Body of pancreas (tissue), 4 donors: Measurements from ENCODE around the gene CCDC179.

Source experiments
- POLR2A ChIP-seq, 3 donors: fragments of 450-650 bp; IDR thresholded peaks; one replicate each; pipeline ENCODE4 v1.6.1; 2016; ENCODE audit warnings: antibody characterized with exemption in 3 of 3, mild to moderate bottlenecking in 2 of 3
- TF ChIP-seq, protein P1 (sequence below), 7 experiments: fragments of 450-650 bp in 4 of 7; fragments of 200-600 bp in 3 of 7; sonication (generic) in 3 of 7; IDR thresholded peaks; one replicate each; pipeline ENCODE4 v1.5.1; 2016 to 2019; ENCODE audit warnings: antibody characterized with exemption in 7 of 7

DNA sequence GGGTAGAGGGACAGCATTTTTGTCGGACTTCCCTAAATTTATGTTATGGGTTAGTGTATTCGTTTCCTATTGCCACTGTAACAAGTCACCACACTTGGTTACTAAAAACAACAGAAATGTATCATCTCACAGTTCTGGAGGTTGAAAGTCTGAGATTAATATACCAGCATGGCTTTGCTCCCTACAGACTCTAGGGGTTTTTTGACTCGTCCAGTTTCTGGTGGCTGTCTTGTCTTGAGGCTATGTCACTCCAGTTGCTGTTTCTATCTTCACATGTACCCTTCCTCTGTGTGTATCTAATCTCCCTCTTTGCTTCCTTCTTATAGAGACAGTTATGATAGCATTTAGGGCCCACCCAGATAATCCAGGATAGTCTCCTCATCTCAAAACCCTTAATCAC is 9.1 kb upstream of the CCDC179 start:
- TF ChIP-seq, protein P1, sequence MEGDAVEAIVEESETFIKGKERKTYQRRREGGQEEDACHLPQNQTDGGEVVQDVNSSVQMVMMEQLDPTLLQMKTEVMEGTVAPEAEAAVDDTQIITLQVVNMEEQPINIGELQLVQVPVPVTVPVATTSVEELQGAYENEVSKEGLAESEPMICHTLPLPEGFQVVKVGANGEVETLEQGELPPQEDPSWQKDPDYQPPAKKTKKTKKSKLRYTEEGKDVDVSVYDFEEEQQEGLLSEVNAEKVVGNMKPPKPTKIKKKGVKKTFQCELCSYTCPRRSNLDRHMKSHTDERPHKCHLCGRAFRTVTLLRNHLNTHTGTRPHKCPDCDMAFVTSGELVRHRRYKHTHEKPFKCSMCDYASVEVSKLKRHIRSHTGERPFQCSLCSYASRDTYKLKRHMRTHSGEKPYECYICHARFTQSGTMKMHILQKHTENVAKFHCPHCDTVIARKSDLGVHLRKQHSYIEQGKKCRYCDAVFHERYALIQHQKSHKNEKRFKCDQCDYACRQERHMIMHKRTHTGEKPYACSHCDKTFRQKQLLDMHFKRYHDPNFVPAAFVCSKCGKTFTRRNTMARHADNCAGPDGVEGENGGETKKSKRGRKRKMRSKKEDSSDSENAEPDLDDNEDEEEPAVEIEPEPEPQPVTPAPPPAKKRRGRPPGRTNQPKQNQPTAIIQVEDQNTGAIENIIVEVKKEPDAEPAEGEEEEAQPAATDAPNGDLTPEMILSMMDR (IDR thresholded peaks at IDR 0.05), result no peak
- TF ChIP-seq POLR2A (IDR thresholded peaks at IDR 0.05), result no peak
